HFF-Myc (cell line): ENCODE data around the gene GMFB.
"Not testable (repeated sequence)": the region's sequence is repeated elsewhere in the genome, so short reads cannot be mapped to it uniquely, and the experiment has no call there.

Source experiments
- DNase-seq: peaks from one replicate; pipeline ENCODE4 v3.0.0-alpha.2; 2011; ENCODE audit warnings: low read depth; ENCODE audit errors: extremely low read depth
- H3K4me3 ChIP-seq: replicated peaks from 2 replicates; pipeline ENCODE4 v1.5.1; 2011; ENCODE audit warnings: low read depth, mild to moderate bottlenecking, control low read depth, low read length
- TF ChIP-seq, protein P1 (sequence below): IDR thresholded peaks from 2 replicates; pipeline ENCODE4 v1.5.1; 2012; ENCODE audit warnings: mild to moderate bottlenecking, low read depth, low read length, control low read depth; ENCODE audit errors: missing control alignments

The GMFB gene

GRCh38 chr14:54457609-54457996 is 31.2 kb downstream of the GMFB start:
- TF ChIP-seq, protein P1, sequence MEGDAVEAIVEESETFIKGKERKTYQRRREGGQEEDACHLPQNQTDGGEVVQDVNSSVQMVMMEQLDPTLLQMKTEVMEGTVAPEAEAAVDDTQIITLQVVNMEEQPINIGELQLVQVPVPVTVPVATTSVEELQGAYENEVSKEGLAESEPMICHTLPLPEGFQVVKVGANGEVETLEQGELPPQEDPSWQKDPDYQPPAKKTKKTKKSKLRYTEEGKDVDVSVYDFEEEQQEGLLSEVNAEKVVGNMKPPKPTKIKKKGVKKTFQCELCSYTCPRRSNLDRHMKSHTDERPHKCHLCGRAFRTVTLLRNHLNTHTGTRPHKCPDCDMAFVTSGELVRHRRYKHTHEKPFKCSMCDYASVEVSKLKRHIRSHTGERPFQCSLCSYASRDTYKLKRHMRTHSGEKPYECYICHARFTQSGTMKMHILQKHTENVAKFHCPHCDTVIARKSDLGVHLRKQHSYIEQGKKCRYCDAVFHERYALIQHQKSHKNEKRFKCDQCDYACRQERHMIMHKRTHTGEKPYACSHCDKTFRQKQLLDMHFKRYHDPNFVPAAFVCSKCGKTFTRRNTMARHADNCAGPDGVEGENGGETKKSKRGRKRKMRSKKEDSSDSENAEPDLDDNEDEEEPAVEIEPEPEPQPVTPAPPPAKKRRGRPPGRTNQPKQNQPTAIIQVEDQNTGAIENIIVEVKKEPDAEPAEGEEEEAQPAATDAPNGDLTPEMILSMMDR = no peak
- H3K4me3 ChIP-seq = no peak overlapping the region
- no peak for DNase-seq

DNA sequence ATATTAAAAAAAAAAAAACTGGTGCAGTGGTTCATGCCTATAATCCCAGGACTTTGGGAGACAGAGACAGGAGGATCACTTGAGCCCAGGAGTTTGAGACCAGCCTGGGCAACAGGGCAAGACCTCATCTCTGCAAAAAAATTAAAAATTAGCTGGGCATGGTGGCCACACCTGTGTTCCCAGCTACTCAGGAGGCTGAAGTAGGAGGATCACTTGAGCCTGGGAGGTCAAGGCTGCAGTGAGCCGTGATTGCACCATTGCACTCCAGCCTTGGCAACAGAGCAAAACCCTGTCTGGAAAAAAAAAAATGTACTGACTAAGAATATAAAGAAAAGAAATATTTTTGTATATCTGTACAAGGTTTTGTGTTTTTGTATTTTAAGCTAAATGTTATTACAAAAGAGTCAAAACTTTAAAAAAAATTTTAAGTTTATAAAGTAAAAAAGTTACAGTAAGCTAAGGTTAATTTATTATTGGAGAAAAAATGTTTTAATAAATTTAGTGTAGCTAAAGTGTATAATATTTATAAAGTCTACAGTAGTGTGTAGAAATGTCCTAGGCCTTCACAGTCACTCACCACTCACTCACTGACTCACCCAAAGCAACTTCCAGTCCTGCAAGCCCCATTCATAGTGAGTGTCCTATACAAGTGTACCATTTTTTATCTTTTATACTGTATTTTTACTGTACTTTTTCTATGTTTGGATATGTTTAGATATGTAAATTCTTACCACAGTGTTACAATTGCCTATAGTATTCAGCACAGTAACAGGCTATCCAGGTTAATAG is 31.8 kb downstream of the GMFB start:
- DNase-seq, H3K4me3 ChIP-seq: not testable (repeated sequence)

DNA sequence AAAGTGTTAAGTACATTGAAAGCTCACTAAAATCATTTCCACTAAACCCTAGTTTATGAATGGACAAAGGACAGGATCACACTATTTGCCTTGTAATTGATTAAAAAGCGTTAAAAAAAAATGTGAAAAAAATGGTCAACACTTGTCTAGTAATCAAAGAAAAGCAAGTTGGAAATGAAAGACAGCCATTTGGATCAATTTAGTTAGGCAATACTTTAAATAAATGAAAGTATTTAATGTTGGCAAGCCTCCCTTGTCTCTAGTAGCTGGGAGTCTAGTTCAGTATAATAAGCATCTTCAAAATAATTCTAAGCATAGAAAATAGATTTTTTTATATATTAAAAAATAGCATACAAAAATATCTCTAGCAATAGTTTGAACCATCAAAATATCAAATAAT is 33.4 kb downstream of the GMFB start:
- no peak overlapping the region for H3K4me3 ChIP-seq
- DNase-seq = no peak
- TF ChIP-seq, protein P1 = no peak

- not testable (repeated sequence) for H3K4me3 ChIP-seq
These were observed 34.8 kb downstream of the GMFB start for GRCh38 chr14:54453990-54454389.

DNA sequence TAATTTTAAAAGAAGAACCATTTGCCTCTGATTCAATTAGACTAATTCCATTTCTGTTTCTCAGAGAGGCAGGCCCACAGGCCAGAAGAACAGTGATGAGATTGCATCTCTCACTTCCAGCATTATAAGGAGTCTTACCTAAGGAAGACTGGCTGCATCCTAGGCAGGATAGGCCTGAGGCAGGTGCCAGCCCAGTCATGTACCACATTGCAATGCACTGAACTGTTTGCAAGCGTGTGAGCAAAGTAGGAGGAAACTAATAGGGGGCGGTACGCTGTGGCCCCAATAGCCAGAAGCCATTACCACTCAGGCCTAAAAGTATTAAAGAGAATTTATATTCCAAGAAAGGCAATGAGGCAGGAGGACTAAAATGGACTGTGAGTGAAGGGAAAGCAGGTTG is 35.5 kb downstream of the GMFB start:
- TF ChIP-seq, protein P1 = no peak
- no peak for DNase-seq
- no peak overlapping the region for H3K4me3 ChIP-seq

More at GRCh38 chr14:54453990-54454389, 34.8 kb downstream of the GMFB start:
- DNase-seq = not testable (repeated sequence)

DNA sequence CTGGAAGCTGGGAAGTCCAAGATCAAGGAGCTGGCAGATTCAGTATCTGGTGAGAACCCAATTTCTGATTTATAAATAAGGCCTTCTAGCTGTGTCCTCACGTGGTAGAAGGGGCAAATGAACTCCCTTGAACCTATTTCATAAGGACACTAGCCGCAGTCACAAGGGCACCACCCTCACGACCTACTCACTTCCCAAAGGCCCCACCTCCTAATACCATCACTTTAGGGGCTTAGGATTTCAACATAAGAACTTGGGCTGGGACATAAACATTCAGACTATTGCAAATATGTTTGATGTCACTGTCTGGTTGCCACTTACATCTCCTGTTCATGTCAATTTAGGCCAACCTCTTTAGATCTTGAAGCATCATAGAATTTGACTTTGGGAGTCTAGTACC is 36.8 kb downstream of the GMFB start:
- H3K4me3 ChIP-seq = no peak overlapping the region
- TF ChIP-seq, protein P1 = no peak
- DNase-seq = no peak

- no peak overlapping the region for H3K4me3 ChIP-seq
- TF ChIP-seq, protein P1 = no peak
- DNase-seq = no peak
These were observed 37.6 kb downstream of the GMFB start for GRCh38 chr14:54451121-54451601.

GRCh38 chr14:54450535-54450934 is 38.2 kb downstream of the GMFB start:
- H3K4me3 ChIP-seq = no peak overlapping the region
- TF ChIP-seq, protein P1 = no peak
- peak; percentile 86 for DNase-seq
